ENCODE measurements around the gene POMT2.
"Not testable (repeated sequence)": the region's sequence is repeated elsewhere in the genome, so short reads cannot be mapped to it uniquely, and the experiment has no call there.

The POMT2 gene, protein sequence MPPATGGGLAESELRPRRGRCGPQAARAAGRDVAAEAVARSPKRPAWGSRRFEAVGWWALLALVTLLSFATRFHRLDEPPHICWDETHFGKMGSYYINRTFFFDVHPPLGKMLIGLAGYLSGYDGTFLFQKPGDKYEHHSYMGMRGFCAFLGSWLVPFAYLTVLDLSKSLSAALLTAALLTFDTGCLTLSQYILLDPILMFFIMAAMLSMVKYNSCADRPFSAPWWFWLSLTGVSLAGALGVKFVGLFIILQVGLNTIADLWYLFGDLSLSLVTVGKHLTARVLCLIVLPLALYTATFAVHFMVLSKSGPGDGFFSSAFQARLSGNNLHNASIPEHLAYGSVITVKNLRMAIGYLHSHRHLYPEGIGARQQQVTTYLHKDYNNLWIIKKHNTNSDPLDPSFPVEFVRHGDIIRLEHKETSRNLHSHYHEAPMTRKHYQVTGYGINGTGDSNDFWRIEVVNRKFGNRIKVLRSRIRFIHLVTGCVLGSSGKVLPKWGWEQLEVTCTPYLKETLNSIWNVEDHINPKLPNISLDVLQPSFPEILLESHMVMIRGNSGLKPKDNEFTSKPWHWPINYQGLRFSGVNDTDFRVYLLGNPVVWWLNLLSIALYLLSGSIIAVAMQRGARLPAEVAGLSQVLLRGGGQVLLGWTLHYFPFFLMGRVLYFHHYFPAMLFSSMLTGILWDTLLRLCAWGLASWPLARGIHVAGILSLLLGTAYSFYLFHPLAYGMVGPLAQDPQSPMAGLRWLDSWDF

DNA sequence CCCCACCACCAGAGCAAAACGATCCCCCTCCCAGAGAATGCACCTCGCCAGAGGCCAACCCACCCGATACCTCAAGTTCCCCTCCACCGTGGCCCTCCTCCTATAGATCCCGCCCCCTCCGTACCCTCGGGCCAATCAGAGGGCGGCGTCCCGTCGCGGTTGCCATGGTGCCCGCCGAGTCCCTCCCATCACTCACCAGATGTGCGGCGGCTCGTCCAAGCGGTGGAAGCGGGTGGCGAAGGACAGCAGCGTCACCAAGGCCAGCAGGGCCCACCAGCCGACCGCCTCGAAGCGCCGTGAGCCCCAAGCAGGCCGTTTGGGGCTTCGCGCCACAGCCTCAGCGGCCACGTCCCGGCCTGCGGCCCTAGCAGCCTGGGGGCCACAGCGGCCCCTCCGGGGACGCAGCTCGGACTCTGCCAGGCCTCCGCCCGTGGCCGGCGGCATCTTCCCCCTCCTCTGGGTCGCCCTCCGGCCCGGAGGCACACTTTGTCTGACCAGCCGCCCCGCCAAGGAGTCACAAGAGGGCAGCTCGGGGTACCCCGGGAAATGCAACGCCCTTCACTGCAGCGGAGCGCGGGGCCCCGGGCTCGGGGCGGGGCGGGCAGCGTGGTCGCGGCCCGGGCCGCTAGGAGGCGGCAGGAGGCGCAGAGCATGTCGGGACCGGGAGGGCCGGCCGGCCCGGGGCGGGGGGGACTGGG, at the start of gene POMT2:
Gene POMT2 (minus strand): TSS at position 646 of the 698 bp plus-strand sequence. CDS start 202 bp downstream, at position 444.
- peak; percentile 89 to 90 for DNase-seq

DNA sequence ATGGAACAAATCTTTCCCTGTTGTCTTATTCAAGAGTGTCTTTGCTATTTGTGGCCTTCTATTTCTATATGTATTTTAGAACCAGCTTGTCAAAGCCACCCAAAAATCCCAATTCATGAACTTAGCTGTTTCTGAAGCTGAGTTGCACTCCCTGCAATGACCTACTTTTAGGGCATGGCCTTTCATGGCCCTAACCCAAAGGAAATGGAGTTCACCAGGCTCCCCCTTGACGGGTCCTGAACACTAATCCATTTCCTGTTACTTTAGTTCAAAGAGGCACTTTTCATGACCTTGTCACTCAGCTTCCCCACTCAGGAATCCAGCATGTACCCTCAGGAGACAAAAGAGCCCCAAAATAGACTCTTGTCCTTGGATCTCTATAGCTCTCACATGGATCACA, 48.6 kb upstream of the POMT2 start:
- no peak for DNase-seq

DNA sequence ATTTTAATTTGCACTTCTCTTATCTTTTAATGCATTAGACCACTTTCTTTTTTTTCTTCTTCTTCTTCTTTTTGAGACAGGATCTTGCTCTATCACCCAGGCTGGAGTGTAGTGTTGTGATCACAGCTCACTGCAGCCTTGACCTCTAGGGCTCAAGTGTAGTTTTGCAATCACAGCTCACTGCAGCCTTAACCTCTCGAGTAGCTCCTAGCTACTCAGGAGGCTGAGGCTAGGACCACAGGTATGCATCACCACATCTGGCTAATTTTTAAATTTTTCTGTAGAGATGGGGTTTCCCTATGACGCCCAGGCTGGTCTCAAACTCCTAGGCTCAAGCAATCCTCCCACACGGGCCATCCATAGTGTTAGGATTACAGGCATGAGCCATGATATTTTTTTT, 43.5 kb upstream of the POMT2 start:
- DNase-seq: no peak

DNA sequence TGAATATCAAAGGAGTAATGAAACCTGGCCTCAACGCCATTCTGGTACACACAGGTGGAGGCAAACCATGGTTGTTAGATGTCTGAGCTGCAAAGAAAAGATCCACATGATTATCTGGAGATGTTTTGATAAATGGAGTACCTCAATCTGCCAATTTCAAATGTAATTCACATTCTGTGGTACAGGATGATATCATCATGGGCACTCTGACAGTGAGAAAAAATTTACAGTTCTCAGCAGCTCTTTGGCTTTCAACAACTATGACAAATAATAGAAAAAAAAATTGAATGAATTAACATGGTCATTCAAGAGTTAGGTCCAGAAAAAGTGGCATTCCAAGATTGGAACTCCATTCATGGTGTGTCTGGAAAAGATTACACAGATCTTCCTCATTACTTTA, 38.9 kb upstream of the POMT2 start:
- DNase-seq: no peak

DNA sequence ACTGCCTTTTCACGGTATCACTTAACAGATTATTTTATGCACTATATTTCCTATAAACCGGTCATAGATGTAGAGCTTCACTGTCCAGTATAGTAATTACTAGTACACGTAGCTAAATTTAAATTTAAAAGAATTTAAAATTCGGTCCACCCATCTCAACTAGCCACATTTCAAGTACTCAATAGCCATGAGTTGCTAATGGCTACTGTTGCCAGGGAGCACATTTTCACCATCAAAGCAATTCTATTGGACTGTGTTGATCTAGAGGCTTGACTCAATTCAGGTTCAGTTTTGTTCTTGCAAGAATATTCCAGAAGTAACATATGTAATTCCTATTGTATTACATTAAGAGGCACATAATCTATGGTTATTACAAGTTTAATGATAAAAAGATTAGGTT, 36.2 kb upstream of the POMT2 start:
- DNase-seq: no peak

DNA sequence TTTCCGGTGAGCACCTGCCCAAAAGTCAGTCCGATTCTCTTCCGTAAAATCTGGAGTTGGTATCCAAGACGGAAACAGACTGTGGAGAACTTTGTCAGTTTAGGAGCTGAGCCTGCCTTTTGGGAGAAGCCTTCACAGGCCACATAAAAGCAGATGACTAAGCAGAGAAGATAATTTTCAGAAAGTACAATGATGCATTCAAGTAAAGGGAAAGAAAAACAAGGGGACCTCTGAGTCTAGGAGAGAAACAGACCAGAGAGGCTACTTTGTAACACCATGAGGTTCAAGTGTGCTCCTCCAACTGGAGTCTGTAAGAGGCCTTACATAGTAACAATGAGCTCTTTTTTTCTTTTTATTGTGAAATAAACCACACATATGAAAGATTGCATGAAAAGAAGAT, 35.1 kb upstream of the POMT2 start:
- DNase-seq: no peak

DNA sequence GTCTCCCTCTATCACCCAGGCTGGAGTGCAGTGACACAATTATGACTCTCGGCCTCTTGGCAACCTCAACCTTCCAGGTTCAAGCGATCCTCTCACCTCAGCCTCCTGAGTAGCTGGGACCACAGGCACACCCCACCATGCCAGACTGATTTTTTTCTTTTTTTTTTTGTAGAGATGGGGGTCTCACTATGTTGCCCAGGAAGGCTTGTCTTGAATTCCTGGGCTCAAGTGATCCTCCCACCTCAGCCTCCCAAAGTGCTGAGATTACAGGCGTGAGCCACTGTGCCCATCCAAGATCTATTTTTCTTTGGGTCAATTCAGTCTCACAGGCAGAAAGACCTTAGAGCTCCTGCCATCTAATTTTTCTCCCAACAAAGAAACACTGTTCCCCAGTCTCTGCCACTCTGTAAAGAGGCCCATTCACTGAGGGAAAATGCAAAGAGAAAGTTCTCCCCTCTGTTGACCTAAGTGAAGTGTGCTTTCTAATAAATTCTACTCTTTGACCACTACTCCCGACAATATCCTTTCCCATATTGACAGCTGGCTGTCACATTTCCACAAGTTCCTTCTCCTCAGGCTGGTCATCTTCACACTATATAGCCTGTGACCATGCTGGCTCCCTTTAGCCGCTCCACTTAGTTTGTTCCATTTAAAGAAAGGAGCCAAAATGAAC, 32.9 kb upstream of the POMT2 start:
- DNase-seq: no peak

DNA sequence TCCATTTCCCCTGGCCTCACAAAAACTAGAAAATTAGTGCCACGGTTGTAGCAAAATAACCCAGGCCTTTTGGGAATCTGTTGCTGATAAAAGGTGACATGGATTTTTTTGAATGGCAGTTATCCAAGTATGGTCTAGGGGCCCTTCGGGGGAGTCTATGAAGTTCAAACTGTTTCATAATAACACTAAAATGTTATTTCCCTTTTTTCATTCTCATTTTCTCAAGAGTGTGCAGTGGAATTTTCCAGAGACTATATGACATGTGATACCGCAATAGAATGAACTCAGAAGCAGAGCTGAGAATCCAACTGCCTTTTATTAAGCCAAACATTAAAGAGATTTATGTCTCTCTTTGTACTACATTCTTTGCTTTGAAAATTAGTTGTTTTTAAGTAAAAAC, 27.1 kb upstream of the POMT2 start:
- DNase-seq: no peak

DNA sequence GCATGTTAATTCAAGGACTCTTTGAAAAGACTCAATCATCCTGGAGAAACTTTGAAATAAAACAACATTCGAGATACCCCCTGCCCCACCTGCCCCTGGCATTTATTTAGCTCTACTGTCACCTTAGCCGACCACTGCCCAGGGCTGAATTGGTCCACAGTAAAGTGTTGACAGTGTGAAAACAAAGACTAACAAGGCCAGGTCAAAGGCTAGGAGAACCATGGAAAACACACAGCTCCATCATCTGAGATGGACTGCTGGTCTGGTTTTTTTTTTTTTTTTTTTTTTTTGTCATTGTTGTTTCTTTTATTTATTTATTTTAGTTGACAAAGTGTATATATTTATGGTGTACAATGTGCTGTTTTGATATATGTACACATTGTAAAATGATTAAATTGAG, 25.8 kb upstream of the POMT2 start:
- DNase-seq: no peak

DNA sequence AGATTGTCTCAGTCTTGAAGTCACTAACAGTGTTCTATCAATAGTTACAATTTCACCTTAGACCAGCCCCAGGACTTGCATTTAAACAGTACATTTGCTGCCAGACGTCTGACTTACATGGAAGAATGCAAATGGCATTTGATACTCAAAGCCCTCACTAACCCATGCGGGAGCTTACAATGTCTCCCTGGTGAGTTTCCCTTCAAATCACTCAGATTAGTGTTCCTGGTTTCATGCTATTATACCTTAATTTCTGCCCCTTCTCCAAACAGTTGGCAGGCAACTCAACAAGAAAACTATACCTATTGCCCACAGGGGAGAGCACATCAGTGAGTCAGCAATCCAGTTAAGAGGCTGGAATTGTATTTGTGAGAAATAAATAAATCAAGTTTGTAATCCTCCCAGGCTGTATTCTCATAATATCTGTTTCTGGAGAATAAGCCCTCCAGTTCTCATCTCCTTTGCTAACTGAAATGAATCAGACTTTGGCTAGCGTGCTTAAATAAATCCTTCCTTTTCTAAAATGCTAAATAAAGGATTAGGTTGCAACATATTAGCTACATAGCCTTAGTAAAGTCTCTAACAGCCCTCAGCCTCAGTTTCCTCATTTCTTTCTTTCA, 23.8 kb upstream of the POMT2 start:
- DNase-seq: no peak

DNA sequence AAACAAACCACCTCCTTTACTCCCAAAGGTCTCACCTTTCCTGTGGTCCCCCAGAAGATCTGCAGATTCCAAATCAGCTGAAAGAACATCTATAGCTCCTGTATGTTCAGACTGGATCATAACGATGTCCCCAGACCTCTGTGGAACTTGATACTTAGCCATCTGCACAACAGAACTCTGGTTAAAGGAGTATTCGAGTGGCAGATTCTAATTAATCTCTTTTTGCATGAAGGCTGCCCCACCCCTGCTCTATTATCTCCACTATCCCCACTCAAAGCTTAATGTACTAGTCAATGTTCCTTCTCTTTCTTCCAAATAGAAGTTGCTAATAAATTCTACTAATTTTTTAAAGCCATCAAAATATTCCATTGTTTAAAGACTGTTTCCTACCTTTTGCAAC, 23.0 kb upstream of the POMT2 start:
- no peak for DNase-seq

DNA sequence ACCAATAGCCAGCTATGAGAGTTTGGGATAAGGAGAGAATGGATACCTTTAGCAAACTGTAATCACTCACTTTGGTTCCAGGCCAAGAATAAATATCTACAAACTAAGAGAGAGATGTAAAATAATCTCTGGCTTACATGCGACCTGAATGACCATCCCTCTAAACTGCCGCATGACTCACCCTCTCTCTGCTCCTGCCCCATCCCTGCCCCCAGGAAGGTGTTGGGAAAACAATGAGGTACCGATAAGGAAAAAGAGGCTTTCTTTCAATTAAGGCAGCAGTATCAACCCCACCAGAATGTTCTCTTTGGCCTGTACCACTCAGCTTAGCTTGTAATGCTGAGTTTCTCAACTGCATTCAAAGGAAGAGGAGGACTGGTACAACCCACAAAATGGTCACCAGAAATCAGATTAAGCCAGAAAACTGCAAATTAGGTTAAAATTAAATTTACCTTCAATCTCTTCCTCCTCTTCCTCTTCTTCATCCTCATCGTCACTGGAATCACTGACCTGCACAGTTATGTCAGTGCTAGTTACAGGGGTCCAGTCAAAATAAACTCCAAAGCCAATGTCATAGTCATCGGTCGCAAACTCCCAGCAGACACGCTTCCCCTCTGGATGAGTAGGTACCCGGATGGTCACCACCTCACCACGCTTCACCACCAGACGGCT, 22.2 kb upstream of the POMT2 start:
- no peak for DNase-seq

DNA sequence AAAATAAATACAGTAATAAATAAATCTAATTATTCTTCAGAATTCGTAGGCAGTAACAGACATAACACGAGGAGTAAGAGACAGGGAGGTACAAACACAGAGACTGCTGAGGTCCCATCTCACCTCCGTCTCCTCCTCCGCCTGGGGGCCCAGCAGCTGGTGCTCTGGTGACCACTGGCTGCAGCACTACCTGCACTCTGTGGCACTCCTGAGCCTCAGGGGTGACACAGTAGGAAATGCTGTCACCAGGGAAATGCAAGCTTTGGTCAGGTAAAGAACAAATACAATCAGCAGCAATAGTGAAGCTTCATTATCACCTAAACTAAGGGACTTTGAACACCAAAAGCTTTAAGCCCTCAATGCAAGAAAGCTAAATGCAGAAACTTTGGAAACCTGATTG, 19.7 kb upstream of the POMT2 start:
- DNase-seq: no peak

DNA sequence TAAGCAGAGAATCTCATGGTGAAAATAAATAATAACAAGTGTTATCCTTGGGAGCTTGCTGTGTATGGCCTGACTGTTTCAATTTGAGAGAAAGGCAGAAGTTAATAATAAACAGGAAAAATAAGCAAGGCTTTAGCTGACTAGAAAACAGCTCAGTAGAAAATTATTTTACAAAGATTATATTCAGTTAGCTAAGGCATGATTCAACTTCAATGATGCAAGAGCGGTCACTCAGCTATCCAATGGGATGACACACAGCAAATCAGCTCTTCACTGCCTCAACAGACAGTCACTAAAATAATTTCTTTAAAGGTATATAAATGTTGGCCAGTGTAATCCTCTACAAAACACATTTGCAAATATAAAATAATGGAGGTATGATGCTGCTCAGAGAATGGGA, 18.7 kb upstream of the POMT2 start:
- no peak for DNase-seq

DNA sequence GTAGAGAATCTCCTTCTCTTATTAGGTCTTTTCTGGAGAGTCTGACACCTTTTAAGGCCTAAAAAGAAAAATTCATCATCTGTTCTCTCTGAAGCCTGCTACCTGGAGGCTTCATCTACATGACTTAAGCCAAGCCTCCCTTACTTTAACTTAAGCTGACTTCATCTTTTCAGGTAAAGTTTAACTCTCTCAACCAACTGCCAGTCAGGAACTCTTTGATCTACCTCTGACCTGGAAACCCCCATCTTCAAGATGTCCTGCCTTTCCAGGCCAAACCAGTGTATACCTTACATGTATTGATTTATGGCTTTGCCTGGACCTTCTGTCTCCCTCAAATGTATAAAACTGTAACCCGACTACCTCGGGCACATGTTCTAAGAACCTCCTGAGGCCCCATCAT, 17.6 kb upstream of the POMT2 start:
- no peak for DNase-seq

DNA sequence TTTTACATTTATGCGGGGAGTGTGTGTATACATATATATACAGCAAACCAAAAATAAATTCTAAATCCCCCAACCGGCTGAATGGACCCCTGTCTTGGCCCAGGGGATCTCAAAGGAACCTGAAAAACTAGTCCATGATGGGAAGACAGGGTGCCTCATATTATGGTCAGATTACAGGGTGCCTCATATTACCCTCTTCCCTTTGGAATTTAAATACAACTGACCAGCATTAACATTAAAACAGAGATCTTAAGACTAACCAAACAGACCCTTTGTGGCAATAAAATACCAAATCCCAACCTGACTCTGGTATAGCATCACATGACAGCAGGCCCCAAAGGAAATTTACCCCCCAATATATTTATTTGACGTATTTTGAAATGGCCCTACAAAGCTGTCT, 17.2 kb upstream of the POMT2 start:
- DNase-seq: no peak

DNA sequence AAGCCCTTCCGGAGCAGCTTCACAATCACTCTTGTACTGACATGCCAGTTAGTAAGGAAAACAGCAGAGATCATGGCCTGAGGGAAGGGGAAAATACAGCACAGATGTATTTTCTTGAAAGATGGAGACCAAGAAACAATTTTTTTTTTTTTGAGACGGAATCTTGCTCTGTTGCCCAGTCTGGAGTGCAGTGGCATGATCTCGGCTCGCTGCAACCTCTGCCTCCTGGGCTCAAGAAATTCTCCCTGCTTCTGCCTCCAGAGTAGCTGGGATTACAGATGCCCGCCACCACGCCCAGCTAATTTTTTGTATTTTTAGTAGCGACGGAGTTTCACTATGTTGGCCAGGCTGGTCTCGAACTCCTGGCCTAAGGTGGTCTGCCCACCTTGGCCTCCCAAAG, 16.6 kb upstream of the POMT2 start:
- not testable (repeated sequence) for DNase-seq

DNA sequence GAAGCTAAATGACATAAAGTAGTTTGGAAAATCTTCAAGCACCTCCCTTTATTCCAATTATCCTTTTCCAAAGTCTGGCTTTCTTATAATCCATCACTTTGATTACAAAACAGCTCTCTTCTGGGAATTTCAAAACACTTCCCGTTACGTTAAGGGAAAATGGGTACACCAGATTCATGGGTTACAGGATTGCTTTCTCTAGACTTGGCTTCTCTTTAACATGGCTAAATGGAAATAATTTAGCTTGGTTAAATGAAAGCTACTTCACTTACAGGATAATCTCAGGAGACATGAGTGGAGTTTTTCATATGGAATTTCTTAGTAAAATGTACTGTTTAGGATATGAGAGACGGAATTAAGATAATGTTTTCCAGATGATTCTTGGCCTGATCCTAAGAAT, 14.9 kb upstream of the POMT2 start:
- DNase-seq: no peak

DNA sequence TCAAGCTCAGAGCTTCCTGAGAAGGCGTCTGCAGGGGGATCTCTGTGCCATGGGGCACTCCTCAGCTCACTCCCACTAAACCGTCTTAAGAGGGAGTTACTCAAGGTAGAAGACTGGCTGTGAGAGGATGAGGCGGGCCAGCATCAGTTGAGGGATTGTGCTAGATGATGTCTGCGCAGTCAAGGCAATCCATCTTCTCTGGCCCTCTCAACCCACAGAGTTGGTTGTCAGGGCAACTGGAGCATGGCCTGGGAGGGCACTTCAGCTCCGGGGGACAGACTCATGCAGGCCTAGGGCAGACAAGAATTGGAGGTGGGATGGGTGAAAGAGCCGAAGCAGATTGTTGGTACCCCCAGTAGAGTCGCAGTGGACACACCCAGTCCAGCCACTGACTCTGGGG, 9.2 kb upstream of the POMT2 start:
- DNase-seq: no peak

DNA sequence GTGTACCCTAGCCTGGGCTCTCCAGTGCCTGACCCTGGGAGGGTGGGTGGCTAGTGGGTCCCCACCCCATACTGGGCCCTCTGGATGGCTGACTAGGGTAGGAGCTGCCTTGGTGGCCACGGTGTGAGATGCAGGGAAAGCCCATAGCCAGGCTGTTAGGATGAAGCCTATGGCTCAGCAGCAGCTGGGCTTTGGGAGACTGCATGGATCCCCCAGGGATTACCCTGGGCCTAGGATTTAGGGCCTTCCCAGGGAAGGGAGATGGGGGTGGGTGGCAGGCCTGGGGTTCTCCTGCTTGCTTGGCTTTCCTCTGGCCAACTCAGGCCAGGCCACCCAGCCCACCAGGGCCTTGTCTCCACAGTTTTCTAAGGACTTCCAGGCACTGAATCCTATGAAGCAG, 6.4 kb upstream of the POMT2 start:
- no peak for DNase-seq

DNA sequence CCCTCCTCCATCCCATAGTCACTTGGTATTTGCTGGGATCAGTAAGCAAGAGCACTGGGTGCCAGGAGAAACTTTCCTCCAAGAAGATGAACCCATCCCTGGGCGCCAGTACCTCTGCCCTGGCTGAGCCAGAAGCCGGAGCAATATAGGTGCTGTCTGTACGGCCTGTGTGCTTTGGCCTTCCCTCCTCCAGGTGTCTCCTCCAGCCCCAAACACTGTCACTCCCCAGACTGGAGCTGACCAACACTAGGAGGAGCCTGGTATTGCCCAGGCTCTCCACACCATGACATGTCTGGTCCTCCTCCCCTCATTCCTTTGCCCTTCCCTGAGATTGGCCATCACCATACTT, 5.0 kb upstream of the POMT2 start:
- no peak for DNase-seq

All from stimulated activated CD4-positive, alpha-beta T cell treated with anti-CD3 and anti-CD28 coated beads, Interleukin-4, amount 100 ng/mL, for 4 hours (primary cell).